Skin epidermis (tissue), 12 donors: ENCODE measurements around the gene BRPF1.
A peak's percentile ranks its signal among the peaks of the same experiment; 100 is the strongest.

Source experiments
- H3K27ac ChIP-seq, 21 experiments: fragments of 200-600 bp; sonication (generic) in 11 of 21; one replicate each; pipeline ENCODE4 v1.5.0; 2020; ENCODE audit warnings: mild to moderate bottlenecking in 3 of 21, inconsistent platforms in 2 of 21, moderate library complexity in 2 of 21
- H3K4me3 ChIP-seq, 7 experiments: fragments of 200-600 bp; sonication (generic) in 2 of 7; one replicate each; pipeline ENCODE4 v1.5.0; 2020; ENCODE audit warnings: inconsistent platforms in 2 of 7, mild to moderate bottlenecking in 2 of 7, moderate library complexity in 1 of 7

Gene BRPF1

DNA sequence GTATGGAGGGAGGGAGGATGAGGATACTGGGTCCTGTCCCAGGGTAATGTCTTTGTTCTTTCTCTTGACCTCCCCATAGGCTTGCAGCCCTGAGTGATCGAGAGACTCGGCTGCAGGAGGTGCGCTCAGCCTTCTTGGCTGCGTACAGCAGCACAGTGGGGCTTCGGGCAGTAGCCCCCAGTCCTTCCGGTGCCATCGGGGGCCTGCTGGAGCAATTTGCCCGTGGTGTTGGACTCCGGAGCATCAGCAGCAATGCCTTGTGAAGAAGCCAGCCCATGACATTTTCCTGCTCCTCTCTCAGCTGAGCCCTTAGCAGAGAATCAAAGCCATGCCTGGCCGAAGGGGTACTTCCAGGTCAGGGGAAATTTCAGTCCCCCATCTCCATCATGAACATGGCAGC, 29.8 kb upstream of the BRPF1 start:
- H3K27ac ChIP-seq: no peak overlapping the region
- H3K4me3 ChIP-seq: no peak overlapping the region

DNA sequence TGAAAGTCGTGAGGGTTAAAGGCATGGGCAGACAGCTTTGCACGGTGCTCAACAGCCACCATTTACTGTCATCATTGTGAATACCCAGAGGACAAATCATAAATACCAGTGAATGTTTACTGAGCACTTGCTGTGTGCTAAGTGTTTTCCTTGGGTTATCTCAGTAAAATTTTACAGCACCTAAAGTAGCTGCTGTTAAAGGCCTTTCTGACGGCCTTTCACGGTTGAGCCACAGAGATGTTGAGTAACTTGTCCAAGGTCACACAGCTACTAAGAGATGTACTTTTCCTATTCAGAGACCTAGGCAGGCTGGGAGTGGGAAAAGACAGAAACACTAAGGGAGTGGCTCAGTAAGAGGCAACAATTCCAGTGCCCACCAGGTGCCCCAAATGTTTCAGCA, 28.3 kb upstream of the BRPF1 start:
- Histone ChIP-seq H3K27ac (no peak overlapping the region), H3K4me3 (no peak overlapping the region)

DNA sequence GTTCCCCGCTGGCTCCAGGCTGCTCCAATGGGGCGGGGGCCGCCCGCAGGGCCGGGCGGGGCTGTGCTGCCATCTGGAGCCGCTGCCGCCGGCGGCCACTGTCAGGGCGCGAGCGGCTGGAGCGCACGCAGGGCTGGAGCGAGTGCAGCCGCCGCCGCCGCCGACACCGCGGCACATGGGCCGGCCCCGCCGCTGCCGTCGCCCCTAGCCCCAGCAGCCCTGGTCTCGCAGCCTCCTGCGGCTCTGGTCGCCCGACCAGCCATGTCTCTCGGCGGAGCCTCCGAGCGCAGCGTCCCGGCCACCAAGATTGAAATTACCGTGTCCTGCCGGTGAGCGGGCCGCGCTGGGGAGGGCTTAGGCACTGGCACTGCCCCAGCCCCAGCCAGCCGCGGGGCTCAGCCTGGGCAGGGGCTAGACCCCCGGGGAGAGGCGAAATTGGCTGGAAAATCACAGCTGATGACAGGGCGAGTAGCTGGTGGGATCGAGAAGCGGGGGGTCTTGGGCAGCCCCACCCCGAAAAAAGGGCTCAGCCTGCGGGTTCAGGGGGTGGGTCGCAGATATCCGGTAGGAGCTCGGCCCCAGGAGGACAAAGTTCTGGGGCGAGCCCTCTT, 27.7 kb upstream of the BRPF1 start, which contains the start of gene CPNE9:
Gene CPNE9 (plus strand): TSS at position 98 of the 611 bp plus-strand sequence. CDS start 164 bp downstream, at position 262.
- H3K4me3 ChIP-seq: peak within 1 kb of the TSS in 5 of 7 experiments; percentile 7 to 32 (median 21)
- no peak within 1 kb of the TSS for H3K27ac ChIP-seq

DNA sequence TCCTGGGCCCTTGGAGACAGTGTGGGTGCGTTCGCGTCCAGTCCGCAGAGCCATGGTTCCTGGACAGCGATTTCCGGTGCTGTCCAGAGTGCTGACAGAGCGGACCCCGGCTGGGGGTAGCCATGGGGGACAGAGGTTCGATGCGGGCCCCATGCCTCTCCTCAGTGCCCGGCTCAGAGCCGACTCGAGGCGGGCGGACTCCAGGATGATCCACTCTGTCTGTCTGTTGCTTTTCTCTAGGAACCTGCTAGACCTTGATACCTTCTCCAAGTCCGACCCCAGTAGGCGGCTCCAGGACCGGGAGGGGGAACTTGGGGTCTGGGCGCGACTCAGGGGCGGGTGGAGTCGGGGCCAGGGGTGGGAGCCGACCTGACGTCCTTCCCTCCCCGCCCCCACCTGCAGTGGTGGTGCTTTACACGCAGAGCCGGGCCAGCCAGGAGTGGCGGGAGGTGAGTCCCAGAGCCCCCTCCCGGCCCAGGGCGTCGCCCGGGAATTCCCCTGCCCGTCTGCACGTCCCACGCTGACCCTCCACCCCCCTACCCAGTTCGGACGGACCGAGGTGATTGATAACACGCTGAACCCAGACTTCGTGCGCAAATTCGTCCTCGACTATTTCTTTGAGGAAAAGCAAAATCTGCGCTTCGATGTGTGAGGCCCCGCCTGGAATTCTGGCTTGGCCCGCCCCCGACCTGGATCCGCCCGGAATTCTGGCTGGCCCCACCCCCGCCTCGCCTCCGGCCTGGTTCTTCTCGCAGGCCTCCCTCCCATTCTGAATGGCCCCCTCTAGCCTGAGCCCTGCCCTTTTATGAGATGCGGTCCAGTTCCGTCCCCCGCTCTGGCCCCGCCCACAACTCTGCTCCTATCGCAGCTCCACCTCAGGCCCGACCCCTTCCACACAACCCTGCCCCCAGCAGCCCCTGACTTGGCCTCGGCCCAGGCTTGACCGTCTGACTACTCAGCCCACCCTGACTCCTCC, 26.9 kb upstream of the BRPF1 start:
- H3K4me3 ChIP-seq: peak overlapping the region in 5 of 7 experiments; percentile 7 to 32 (median 21)
- no peak overlapping the region for H3K27ac ChIP-seq

DNA sequence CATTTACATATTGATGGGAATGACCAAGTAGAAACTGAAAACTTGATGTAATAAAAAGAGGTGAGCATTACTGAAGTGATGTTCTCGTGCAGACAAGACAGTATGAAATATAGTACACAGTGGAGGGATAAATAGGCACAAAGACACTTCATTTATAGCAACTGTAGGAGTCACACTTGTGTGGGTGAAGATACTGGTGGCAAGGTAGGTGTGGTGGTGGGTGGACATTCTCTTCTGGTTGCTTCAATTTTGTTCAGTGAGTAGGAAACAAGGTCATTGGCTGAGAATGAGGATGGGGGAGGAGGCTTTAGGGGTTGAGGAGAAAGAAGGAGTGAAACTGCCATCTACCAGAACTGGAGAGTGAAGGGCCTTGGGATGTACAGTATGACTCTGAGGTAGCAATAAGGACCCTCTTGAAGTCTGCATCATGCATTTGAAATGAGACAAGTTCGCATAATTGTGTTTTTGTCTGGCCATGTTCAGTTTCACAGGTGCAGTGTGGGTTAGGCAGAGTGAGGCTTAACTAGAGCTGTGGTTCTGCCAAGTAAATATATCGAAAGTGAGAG, 21.3 kb upstream of the BRPF1 start:
- Histone ChIP-seq H3K4me3 (no peak overlapping the region), H3K27ac (no peak overlapping the region)

DNA sequence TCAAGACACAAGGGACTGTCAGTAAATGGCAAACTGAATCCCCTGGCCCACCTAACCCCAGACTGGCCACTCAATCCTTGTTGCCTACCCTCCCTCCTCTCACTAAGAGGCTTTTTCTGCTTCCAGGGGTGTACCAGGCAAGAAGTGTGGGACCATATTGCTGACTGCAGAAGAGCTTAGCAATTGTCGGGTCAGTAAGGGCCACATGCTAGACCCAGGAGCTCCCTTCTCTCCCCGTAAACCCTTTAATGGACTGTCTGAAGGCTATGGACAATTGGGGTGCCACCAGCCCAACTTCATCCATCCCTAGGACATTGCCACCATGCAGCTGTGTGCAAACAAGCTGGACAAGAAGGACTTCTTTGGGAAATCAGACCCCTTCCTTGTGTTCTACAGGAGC, 19.1 kb upstream of the BRPF1 start:
- Histone ChIP-seq H3K4me3 (no peak overlapping the region), H3K27ac (no peak overlapping the region)

DNA sequence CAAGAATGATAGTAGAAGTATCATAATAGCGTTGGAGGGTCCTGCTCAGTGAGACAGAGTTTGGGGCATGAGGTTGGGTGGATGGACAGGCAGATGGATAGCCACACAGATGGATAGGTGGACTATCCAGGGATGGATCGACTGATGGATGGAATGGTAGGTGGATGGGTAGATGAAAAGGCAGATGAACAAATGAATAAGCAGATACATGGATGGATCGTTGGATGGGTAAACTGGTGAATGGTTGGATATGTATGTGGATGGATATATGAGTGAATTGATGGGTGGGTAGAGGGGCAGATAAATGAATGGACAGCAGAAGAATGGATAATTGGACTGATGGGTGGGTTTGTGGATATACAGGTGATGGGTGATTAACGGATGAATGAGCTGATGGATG, 18.4 kb upstream of the BRPF1 start:
- H3K27ac ChIP-seq: no peak overlapping the region
- no peak overlapping the region for H3K4me3 ChIP-seq

DNA sequence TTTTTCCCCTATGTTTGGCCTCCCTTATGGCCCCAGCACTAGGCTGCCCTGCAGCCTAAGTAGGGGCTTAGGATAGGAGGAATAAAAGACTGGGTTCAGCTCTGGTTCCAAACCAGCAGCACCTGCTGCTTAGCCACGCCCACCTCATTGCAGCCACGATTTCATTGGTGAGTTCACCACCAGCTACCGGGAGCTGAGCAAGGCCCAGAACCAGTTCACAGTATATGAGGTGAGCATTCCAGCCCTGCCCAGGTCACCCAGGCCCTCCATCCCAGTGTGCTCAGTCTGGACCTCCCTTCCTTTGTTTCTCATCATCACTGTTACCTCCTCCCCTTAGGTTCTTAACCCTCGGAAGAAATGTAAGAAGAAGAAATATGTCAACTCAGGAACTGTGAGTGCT, 16.4 kb upstream of the BRPF1 start:
- H3K4me3 ChIP-seq: no peak overlapping the region
- peak overlapping the region in 1 of 21 experiments; percentile 62 for H3K27ac ChIP-seq

DNA sequence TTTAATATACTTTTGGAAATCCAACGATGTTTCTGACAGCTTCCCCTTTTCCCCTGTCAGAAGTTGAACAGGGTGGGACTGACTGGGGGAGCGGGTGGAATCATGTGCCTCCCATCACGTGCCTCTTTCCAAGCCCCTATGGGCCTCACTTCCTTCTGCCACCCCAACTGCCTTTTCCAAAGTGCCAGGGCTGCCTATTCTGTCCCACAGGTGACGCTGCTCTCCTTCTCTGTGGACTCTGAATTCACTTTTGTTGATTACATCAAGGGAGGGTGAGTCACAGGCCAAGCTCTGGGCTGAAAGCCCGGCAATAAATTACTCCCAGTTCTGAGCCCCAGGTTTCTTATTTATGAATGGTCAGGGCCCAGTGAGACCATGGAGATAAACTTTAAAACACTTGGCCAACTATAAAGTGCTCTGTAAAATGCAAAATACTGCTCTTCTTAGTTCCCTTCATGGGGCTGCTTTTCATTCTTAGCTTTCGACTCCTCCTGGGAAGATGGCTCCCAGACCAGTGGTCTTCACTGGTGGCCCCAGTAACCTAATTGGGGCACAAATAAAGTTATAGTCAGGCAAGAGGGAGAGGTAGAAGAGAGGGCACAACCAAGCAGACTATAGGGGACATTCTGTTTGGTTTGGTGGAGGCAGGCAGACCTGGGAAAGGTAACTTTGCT, 15.6 kb upstream of the BRPF1 start:
- Histone ChIP-seq H3K4me3 (no peak overlapping the region), H3K27ac (peak overlapping the region in 5 of 21 experiments; percentile 11 to 62 (median 24))

DNA sequence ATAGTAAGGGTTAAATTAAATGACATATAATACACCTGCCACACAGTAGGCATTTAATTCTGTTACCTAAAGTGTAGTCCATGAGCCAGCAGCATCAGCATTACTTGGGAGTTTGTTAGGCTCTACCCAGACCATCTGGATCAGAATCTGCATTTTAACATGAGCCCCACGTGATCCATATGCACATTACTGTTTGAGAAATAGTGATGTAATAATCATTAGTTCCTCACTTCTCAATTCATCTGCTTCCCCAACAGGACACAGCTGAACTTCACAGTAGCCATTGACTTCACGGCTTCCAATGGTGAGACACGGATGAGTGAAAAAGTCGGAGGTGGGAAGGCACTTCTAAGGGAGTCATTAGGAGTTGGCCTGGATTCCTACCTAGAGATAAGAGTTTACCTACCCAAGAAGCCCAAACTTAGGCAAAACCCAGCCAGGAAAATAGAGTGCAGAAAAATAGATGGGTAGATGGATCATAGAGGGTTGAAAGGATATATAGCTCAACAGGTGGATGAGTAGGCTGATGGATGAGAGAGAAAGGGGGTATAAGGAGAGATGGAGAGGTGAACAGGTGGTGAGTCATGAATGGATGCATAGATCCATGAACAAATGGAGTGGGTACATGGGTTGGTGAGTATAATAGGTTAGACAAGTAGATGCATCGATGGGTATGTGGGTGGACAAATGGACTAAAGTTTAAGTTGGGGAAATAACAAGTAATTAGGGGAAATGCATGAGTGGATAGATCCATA, 14.6 kb upstream of the BRPF1 start:
- peak overlapping the region in 1 of 21 experiments; percentile 56 for H3K27ac ChIP-seq
- no peak overlapping the region for H3K4me3 ChIP-seq

DNA sequence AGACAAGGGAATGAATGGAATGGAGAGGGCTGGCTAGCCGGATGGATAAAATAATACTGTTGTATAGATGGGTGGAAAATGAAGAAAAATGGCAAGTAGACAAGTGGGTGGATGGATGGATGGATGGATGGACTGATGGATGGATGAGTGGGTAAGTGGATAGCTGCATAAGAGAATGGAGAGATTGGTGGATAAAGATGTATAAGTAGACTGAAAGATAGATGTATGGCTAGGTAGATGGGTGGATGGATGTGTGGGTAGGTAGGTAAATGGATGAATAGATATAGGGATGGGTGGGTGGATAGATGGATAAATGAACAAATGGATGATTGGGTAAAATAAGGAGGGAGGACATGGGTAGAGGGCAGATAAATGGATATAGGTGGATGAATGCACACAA, 14.0 kb upstream of the BRPF1 start:
- no peak overlapping the region for H3K27ac ChIP-seq
- no peak overlapping the region for H3K4me3 ChIP-seq

DNA sequence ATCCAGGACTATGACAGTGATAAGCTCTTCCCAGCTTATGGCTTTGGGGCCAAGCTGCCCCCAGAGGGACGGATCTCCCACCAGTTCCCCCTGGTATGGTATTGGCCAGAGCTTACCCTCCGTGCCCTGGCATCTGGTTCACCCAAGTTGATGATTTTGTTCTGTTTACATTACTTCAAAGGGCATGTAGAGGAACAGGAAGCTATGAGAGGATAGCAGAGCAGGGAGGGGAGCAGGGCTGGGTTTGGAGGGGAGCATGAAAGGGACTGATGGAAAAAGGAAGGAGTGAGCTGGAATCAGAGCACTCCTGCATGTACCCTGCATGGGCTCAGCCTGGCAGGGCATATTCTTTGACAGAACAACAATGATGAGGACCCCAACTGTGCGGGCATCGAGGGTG, 13.4 kb upstream of the BRPF1 start:
- Histone ChIP-seq H3K27ac (no peak overlapping the region), H3K4me3 (no peak overlapping the region)

DNA sequence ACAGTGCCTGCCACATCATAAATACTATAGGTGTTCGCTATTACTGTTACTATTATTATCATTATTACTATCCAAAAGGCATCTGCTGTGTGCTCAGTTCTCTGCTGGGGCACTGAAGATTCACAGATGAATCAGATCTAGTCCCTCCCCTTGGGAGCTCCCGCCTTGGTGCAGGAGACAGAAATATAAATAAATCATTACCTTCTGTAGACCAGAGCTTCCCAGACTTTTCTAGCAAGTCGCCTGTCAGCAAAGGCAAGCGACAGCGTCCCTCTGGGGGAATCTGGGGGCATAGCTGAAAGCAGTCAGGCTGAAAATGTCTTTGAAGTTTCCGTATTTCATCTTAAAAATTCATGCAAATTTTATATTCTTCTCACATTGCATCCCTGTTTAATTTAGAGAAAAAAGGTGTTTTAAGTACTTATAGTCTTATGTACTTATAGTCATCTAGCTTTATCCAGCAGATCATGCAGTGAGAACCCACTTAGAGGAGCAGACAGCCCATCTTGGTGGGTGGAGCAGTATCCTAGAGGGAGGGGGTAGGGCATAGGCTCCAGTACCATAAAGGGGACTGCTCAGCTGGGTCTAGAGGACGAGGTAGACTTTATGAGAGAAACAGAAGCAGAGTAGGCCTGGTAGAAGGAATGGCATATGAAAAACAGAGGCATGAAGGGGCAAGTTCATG, 10.4 kb upstream of the BRPF1 start:
- Histone ChIP-seq H3K4me3 (no peak overlapping the region), H3K27ac (no peak overlapping the region)

DNA sequence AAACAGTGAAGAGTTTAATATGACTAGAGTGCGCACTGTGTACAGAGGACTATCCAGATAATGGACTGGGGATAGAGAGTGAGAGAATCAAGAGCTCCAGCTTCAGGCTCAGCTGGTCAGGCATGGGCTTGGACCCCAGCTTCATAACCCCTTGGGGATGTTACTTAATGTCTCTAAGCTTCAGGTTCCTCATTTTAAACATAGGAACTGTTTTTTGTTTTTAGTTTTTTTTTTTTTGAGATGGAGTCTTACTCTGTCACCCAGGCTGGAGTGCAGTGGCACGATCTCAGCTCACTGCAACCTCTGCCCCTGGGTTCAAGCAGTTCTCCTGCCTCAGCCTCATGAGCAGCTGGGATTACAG, 9.9 kb upstream of the BRPF1 start:
- no peak overlapping the region for H3K27ac ChIP-seq
- no peak overlapping the region for H3K4me3 ChIP-seq

DNA sequence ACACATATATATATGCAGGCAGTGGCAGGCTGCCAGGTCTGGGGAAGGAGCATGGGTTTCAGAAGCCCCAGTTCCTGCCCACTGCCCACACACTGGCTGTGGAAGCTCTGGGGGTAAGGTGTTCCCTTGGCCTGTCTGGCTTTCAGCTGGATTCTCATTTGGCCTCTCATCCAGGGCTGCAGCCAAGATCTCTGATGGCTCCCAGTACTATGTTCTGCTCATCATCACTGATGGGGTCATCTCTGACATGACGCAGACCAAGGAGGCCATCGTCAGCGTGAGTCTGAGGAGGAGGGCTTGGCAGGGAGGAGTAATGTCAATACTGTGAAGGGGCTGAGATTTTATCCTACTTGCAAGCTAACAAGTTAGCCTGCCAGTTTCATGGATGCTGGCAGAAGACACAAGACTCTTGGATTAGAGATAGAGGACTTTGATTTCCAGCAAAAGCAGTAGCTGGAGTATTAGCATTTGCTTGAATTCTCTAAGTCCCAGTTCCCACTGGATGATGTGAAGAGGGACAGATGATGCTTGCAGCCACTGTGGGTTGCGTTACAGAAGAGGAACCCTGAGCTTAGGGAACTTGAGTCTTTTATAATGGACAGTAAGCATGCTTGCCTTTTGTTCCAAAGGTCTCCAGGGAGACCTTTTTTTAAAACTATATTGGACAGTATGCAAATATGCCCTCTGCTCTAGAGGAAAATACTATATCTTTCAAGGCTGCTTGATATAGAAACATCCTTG, 5.6 kb upstream of the BRPF1 start:
- Histone ChIP-seq H3K4me3 (no peak overlapping the region), H3K27ac (no peak overlapping the region)

DNA sequence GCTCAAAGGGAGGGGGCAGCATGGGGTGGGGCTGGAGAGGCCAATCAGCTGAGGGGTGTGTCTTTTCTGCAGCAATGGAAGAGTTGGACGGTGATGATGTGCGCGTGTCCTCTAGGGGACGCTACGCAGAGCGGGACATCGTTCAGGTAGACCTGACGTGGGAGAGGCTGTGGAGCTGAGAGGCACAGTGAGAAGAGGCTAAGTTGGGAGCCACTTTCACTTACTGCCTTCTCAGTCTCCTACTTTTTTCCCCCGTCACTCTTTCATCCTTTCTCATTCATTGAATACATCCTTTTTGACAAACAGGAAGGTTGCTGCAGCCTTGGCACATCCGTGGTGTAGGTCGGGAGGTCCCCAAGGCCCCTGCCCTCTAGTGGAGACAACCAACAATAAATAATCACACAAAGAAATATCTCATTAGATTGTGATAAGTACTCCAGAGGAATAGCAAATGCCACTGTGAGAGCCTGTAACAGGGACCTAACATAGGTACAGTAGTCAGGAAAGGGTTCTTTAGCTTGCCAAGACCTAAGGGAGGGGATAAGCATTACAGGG, 4.4 kb upstream of the BRPF1 start:
- no peak overlapping the region for H3K4me3 ChIP-seq
- no peak overlapping the region for H3K27ac ChIP-seq

DNA sequence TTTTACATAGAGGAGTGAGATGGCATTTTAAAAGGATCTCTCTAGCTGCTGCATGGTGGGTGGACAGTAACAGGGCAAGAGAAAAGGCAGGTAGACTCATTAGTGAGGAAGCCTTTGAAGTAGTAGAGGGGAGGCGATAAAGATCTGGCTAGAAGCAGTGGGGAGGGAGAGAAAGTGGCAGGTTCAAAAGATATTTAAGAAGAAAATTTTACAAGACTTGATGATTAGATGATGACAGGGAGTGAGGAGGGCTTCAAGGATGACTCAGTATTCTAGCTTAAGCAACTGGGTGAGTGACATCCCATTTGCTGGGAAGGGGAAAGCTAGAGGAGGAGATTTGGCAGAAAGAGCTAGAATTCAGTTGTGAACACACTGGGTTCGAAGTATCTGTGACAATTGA, 3.8 kb upstream of the BRPF1 start:
- H3K4me3 ChIP-seq: no peak overlapping the region
- no peak overlapping the region for H3K27ac ChIP-seq

DNA sequence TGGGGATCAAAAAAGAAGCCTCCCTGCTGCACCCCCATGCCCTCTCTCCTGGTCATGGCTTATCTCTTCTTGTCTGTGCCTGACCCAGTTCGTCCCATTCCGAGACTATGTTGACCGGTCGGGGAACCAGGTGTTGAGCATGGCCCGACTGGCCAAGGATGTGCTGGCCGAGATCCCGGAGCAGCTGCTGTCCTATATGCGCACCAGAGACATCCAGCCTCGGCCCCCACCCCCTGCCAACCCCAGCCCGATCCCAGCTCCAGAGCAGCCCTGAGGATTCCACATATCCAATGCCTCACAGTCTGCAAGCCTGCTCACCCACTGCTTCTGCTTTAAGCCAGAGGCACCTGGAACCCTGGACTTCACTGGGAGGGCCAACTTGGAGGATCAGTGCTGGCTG, 2.1 kb upstream of the BRPF1 start:
- Histone ChIP-seq H3K27ac (no peak overlapping the region), H3K4me3 (no peak overlapping the region)
